Measurements from ENCODE around the gene CORO7.
"Not testable (repeated sequence)": the region's sequence is repeated elsewhere in the genome, so short reads cannot be mapped to it uniquely, and the experiment has no call there.

The CORO7 gene

DNA sequence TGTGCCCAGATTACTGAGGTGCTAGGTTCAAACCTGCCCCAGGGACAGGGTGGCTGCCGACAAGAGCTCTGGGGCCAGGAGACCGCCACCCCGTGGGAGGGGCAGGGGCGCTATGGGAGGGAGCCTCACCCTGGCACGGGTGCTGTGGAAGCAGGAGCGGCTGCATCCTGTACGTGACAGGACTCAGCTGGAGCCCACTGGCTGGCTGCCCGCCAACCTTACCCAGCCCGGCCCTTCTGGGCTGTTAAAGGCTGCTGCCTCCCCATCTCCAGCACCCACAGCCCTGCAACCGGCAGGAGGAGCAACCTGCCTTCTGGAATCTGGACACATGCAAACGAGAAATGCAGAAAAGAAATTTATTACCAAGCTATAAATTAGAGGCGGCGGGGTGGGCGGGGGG lies 76.5 kb downstream of the CORO7 start:
- H3K36me3 ChIP-seq (ENCODE audit: insufficient read depth, low read length) = peaks cover 41% of the 10 kb centered on the region

DNA sequence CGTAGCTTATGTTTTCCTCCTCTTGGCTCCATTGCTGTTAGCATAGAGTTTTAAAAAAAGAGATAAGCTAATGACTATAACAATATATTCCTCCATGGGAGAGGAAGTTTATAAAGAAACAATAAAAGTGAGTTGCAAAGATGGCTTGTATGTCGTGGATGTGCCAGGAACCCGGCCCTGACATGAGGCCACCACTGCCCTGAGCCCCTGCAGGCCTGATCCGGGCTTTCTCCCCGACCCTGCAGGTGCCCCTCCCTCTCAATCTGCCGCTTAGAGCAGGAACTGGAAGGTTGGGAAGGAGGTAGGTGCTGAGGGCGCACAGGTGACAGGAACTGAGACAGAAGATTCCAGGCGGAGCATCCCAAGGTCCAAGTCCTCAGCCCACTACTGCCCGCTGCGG lies 76.9 kb downstream of the CORO7 start:
- H3K4me3 ChIP-seq (ENCODE audit: low read length) = no peak overlapping the region
- no peaks in the 10 kb centered on the region for H3K27me3 ChIP-seq (ENCODE audit: insufficient read depth, low read length)
- H3K9me3 ChIP-seq (ENCODE audit: low read length) = no peaks in the 10 kb centered on the region
- H3K4me1 ChIP-seq (ENCODE audit: insufficient read depth, low read length) = no peaks in the 10 kb centered on the region
- peaks cover 46% of the 10 kb centered on the region for H3K36me3 ChIP-seq (ENCODE audit: insufficient read depth, low read length)
- no peak overlapping the region for H2AFZ ChIP-seq (ENCODE audit: low read depth, low read length)

More for the DNA sequence above, 76.5 kb downstream of the CORO7 start:
- H2AFZ ChIP-seq (ENCODE audit: low read depth, low read length) = no peak overlapping the region
- H3K4me3 ChIP-seq (ENCODE audit: low read length) = no peak overlapping the region
- H3K9me3 ChIP-seq (ENCODE audit: low read length) = no peaks in the 10 kb centered on the region
- no peaks in the 10 kb centered on the region for H3K4me1 ChIP-seq (ENCODE audit: insufficient read depth, low read length)
- H3K27me3 ChIP-seq (ENCODE audit: insufficient read depth, low read length) = no peaks in the 10 kb centered on the region

DNA sequence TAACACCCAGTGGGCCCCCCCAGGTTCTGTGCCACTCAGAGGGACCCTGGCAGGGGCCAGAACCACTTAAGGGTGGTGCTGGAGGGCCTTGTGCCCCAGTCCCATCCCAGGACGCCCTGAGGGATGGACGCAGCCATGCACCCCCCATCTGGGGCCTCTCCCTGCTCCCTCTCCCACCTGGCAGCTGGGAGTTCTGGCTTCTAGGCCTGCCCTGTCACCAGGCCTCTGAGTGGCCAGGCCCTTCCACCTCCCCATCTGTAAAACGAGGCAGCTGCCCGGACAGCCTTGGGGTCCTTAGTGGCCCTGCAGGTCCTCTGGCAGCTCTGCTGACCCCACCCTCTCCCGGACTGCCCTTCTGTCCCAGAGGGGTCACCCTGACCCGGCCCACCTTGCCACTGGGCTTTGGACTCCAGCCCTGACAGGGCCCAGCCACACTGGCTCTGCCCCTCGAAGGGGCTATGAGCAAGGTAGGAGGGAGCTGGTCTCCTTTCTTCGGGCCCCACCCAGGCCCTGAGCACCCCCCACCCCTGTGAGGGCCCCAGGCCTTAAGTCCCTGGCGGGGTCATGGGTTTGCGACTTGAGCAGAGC lies 77.6 kb downstream of the CORO7 start:
- H2AFZ ChIP-seq (ENCODE audit: low read depth, low read length) = no peak overlapping the region
- H3K27me3 ChIP-seq (ENCODE audit: insufficient read depth, low read length) = no peaks in the 10 kb centered on the region
- H3K9me3 ChIP-seq (ENCODE audit: low read length) = no peaks in the 10 kb centered on the region
- H3K36me3 ChIP-seq (ENCODE audit: insufficient read depth, low read length) = peaks cover 46% of the 10 kb centered on the region
- no peak overlapping the region for H3K4me3 ChIP-seq (ENCODE audit: low read length)
- H3K4me1 ChIP-seq (ENCODE audit: insufficient read depth, low read length) = no peaks in the 10 kb centered on the region

DNA sequence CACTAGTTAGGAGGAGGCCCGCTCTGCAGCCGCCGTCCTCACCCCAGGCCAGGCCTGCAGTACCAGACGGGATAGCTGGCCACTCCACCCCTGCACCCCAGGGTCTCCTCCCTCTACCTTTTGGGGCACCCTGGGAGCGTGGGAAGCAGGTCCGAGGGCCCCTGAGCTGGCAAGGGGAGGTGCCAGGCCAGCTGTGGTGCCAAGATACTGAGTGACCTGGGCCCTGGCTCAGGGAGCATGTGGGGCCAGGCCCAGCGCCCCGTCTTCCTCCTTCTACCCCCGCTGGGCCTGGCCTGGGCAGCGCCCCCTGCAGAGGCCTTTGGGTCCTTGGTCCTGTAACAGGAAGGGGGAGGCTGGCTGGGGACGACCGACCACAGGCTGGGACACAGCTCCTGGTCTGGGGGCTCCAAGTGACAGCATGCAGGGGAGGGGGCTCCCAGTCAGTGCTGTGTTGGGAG lies 78.2 kb downstream of the CORO7 start:
- Histone ChIP-seq H3K27me3 (ENCODE audit: insufficient read depth, low read length) (no peaks in the 10 kb centered on the region), H2AFZ (ENCODE audit: low read depth, low read length) (no peak overlapping the region), H3K4me1 (ENCODE audit: insufficient read depth, low read length) (no peaks in the 10 kb centered on the region), H3K36me3 (ENCODE audit: insufficient read depth, low read length) (peaks cover 51% of the 10 kb centered on the region), H3K9me3 (ENCODE audit: low read length) (no peaks in the 10 kb centered on the region), H3K4me3 (ENCODE audit: low read length) (no peak overlapping the region)

DNA sequence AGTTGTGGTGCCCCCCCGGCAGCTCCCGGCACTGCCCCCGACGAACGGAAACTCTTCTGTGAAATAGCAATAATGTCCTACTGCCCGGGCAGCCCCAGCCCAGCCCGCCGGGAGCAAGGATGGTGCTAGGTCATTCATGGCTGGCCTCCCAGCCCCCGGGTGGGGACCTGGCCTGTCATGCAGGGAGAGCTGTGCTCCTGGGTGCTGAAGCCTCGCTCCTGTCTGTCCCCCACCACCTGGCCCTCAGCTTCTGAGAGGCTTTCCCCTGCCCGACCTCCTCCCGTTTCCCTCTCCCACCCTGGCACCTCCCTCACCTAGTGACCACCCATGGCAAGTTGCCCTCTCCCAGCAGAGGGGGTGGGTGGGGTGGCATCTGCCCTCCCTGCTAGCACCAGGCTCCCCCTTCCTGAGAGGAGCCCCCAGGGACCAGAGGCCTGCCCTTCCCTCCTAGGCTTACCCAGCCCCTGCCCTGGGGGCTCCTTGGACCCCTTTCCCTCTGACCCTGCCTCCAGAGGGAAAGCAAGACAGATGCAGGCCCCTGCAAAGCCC lies 78.8 kb downstream of the CORO7 start:
- Histone ChIP-seq H3K4me3 (ENCODE audit: low read length) (no peak overlapping the region), H2AFZ (ENCODE audit: low read depth, low read length) (no peak overlapping the region), H3K36me3 (ENCODE audit: insufficient read depth, low read length) (peaks cover 54% of the 10 kb centered on the region), H3K27me3 (ENCODE audit: insufficient read depth, low read length) (no peaks in the 10 kb centered on the region), H3K4me1 (ENCODE audit: insufficient read depth, low read length) (no peaks in the 10 kb centered on the region), H3K9me3 (ENCODE audit: low read length) (no peaks in the 10 kb centered on the region)

DNA sequence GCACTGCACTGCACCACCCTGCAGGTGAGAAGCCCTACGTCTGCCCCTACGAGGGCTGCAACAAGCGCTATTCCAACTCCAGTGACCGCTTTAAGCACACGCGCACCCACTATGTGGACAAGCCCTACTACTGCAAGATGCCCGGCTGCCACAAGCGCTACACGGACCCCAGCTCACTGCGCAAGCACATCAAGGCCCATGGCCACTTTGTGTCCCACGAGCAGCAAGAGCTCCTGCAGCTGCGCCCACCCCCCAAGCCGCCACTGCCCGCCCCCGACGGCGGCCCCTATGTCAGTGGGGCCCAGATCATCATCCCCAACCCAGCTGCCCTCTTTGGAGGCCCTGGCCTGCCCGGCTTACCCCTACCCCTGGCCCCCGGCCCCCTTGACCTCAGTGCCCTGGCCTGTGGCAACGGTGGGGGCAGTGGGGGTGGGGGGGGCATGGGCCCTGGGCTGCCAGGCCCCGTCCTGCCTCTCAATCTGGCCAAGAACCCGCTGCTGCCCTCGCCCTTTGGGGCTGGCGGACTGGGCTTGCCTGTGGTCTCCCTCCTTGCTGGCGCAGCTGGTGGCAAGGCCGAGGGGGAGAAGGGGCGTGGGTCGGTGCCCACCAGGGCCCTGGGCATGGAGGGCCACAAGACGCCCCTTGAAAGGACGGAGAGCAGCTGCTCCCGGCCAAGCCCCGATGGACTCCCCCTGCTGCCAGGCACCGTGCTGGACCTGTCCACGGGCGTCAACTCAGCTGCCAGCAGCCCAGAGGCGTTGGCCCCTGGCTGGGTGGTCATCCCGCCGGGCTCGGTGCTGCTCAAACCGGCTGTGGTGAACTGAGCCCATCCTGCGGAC lies 79.5 kb downstream of the CORO7 start:
- H3K36me3 ChIP-seq (ENCODE audit: insufficient read depth, low read length) = peaks cover 57% of the 10 kb centered on the region
- no peak overlapping the region for H3K4me3 ChIP-seq (ENCODE audit: low read length)
- H3K9me3 ChIP-seq (ENCODE audit: low read length) = no peaks in the 10 kb centered on the region

DNA sequence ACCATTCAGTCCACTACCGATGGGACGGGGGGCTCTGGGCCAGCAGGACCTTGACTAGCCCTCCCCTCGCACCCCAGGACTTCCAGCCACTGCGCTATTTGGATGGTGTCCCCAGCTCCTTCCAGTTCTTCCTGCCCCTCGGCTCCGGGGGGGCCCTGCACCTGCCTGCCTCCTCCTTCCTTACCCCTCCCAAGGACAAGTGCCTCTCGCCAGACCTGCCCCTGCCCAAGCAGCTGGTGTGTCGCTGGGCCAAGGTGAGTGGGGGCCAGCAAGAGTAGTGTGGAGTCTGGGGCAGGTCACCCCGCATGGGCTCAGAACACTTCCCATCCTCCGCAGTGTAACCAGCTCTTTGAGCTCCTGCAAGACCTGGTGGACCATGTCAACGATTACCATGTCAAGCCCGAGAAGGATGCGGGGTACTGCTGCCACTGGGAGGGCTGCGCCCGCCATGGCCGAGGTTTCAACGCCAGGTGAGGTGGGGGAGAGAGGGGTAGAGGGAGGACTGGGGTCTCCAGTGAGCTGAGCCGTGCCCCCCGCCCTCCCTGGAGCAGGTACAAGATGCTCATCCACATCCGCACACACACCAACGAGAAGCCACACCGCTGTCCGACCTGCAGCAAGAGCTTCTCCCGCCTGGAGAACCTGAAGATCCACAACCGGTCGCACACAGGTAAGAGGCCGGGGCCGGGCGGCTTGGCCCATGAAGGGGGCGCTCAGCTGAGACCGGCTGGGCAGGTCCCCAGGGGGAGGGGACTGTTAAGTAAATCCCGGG lies 81.5 kb downstream of the CORO7 start:
- H3K4me3 ChIP-seq (ENCODE audit: low read length) = no peak overlapping the region
- H3K27me3 ChIP-seq (ENCODE audit: insufficient read depth, low read length) = no peaks in the 10 kb centered on the region
- H3K9me3 ChIP-seq (ENCODE audit: low read length) = no peaks in the 10 kb centered on the region
- H3K36me3 ChIP-seq (ENCODE audit: insufficient read depth, low read length) = peaks cover 49% of the 10 kb centered on the region
- no peak overlapping the region for H2AFZ ChIP-seq (ENCODE audit: low read depth, low read length)
- no peaks in the 10 kb centered on the region for H3K4me1 ChIP-seq (ENCODE audit: insufficient read depth, low read length)

More for the DNA sequence above, 79.5 kb downstream of the CORO7 start:
- no peaks in the 10 kb centered on the region for H3K4me1 ChIP-seq (ENCODE audit: insufficient read depth, low read length)
- H2AFZ ChIP-seq (ENCODE audit: low read depth, low read length) = no peak overlapping the region
- no peaks in the 10 kb centered on the region for H3K27me3 ChIP-seq (ENCODE audit: insufficient read depth, low read length)

DNA sequence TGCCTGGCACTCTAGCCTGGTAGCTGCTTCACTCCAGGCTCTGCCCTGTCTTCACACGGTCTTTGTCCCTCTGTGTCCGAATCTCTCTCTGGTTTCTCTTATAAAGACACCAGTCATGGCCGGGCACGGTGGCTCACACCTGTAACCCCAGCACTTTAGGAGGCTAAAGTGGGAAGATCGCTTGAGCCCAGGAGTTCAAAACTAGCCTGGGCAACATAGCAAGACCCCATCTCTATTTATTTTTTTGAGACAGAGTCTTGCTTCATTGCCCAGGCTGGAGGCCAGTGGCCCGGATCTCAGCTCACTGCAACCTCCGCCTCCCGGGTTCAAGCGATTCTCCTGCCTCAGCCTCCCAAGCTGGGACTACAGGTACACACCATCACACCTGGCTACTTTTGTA lies 82.7 kb downstream of the CORO7 start:
- not testable (repeated sequence) for H3K27me3 ChIP-seq (ENCODE audit: insufficient read depth, low read length); H2AFZ ChIP-seq (ENCODE audit: low read depth, low read length); H3K9me3 ChIP-seq (ENCODE audit: low read length); H3K4me1 ChIP-seq (ENCODE audit: insufficient read depth, low read length); H3K4me3 ChIP-seq (ENCODE audit: low read length)
- H3K36me3 ChIP-seq (ENCODE audit: insufficient read depth, low read length) = peaks cover 42% of the 10 kb centered on the region

DNA sequence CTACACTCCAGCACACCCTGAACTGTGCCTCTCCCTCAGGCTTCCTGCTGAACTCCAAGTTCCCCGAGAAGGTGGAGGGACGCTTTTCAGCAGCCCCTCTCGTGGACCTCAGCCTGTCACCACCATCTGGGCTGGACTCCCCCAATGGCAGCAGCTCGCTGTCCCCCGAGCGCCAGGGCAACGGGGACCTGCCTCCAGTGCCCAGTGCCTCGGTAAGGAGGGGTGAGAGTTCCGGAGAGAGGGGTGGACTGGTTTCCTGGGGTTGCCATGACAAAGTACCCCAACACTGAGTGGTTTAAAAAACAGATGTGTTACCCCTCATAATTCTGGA lies 83.1 kb downstream of the CORO7 start:
- Histone ChIP-seq H3K36me3 (ENCODE audit: insufficient read depth, low read length) (peaks cover 42% of the 10 kb centered on the region), H3K9me3 (ENCODE audit: low read length) (no peaks in the 10 kb centered on the region), H2AFZ (ENCODE audit: low read depth, low read length) (no peak overlapping the region), H3K4me1 (ENCODE audit: insufficient read depth, low read length) (peaks cover 8% of the 10 kb centered on the region), H3K4me3 (ENCODE audit: low read length) (no peak overlapping the region), H3K27me3 (ENCODE audit: insufficient read depth, low read length) (no peaks in the 10 kb centered on the region)

DNA sequence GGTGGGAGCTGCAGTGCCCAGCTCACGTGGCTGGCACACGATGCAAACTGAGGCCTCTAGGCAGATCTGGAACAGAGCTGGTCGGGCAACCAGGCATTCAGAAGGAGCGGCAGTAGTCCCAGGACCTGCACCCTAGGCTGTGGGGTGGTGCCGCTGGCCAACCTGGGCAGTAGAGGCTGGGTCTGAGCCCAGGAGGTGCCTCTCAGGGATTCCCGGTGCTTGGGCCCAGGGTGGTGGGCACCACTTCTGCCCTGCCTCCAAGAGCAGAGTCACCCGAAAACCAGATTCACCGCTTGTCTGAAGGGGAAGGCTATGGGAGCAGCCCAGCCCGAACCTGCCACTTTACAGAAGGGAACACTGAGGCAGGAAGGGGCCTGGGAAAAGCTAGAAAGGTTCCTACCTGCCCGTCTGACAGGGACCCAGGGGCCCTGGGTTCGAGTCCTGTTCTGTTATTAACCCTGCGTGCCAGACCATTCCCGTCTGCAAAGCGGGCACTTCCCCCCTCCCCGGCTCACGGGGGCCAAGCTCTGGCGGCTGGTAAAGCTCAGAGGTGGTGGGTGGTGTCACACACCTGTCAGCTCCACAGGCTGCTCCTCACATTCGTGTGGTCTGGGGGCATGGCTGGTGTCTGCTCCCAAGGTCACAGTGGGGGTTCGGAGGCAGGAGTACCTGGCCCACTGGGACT lies 83.6 kb downstream of the CORO7 start:
- peaks cover 12% of the 10 kb centered on the region for H3K4me1 ChIP-seq (ENCODE audit: insufficient read depth, low read length)
- H3K27me3 ChIP-seq (ENCODE audit: insufficient read depth, low read length) = no peaks in the 10 kb centered on the region
- no peaks in the 10 kb centered on the region for H3K9me3 ChIP-seq (ENCODE audit: low read length)
- H3K4me3 ChIP-seq (ENCODE audit: low read length) = no peak overlapping the region
- peaks cover 42% of the 10 kb centered on the region for H3K36me3 ChIP-seq (ENCODE audit: insufficient read depth, low read length)
- H2AFZ ChIP-seq (ENCODE audit: low read depth, low read length) = no peak overlapping the region

DNA sequence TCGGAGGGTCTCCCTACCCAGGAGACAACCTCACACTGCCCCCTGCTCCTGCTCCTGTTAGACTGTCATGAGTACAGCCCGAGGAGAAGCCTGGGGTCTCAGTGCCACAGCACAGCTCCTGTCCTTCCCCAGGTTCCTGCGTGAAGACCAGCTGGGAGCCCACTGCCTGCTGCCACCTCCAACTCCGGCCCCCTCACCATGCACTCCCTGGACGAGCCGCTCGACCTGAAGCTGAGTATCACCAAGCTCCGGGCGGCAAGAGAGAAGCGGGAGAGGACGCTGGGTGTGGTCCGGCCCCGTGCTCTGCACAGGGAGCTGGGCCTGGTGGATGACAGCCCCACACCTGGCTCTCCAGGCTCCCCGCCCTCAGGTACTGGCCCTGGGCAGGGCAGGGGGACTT lies 84.3 kb downstream of the CORO7 start:
- no peaks in the 10 kb centered on the region for H3K27me3 ChIP-seq (ENCODE audit: insufficient read depth, low read length)
- H3K9me3 ChIP-seq (ENCODE audit: low read length) = no peaks in the 10 kb centered on the region
- peaks cover 35% of the 10 kb centered on the region for H3K36me3 ChIP-seq (ENCODE audit: insufficient read depth, low read length)
- no peak overlapping the region for H3K4me3 ChIP-seq (ENCODE audit: low read length)
- H2AFZ ChIP-seq (ENCODE audit: low read depth, low read length) = no peak overlapping the region
- peaks cover 16% of the 10 kb centered on the region for H3K4me1 ChIP-seq (ENCODE audit: insufficient read depth, low read length)

DNA sequence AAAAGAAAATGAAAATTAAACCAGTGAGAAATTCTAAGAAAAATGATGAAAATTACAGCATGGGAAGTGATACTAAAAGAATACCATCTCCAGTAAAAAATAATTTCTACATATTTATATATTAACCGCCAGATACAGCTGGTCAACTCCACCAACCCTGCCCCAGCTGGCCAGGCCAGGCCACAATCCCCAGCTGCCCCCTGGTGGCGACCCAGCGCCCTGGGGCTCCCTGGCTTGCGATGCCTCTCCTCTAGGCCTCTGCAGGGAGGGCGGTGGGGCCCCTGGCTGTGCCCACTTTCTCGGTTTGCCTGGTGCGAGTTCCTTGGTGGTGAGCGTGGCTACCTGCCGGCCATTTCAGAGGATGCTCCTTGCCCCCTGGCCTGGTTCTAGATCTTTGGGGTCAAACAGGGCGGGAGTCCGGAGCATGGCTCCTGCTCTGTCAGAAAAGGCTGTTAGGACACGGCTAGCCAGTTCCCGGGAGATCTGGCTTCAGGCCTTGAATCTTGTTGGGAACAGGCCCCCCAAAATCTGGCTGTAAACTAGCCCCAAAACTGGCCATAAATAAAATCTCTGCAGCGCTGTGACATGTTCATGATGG lies 86.0 kb downstream of the CORO7 start:
- Histone ChIP-seq H3K4me1 (ENCODE audit: insufficient read depth, low read length) (peaks cover 16% of the 10 kb centered on the region), H3K4me3 (ENCODE audit: low read length) (no peak overlapping the region), H3K27me3 (ENCODE audit: insufficient read depth, low read length) (no peaks in the 10 kb centered on the region), H2AFZ (ENCODE audit: low read depth, low read length) (no peak overlapping the region), H3K36me3 (ENCODE audit: insufficient read depth, low read length) (peaks cover 20% of the 10 kb centered on the region), H3K9me3 (ENCODE audit: low read length) (no peaks in the 10 kb centered on the region)

Data from neuron (in vitro differentiated cells).